Brain microvascular endothelial cell (primary cell): ENCODE data around the gene TMEM168.
"Not testable (repeated sequence)": the region's sequence is repeated elsewhere in the genome, so short reads cannot be mapped to it uniquely, and the experiment has no call there.

Experiments used
- DNase-seq: peaks from one replicate; pipeline ENCODE4 v3.0.0-alpha.2; 2020
- H3K27ac ChIP-seq: fragments of 250-450 bp; sonication (Bioruptor Pico); 2 replicates; pipeline ENCODE4 v1.5.1; 2020; ENCODE audit warnings: mild to moderate bottlenecking, moderate library complexity
- H3K27me3 ChIP-seq: fragments of 250-450 bp; sonication (Bioruptor Pico); replicated peaks from 2 replicates; pipeline ENCODE4 v1.5.1; 2020; ENCODE audit warnings: mild to moderate bottlenecking
- H3K36me3 ChIP-seq: fragments of 250-450 bp; sonication (Bioruptor Pico); replicated peaks from 2 replicates; pipeline ENCODE4 v1.5.1; 2020; ENCODE audit warnings: mild to moderate bottlenecking
- H3K4me3 ChIP-seq: 2 replicates; pipeline ENCODE4 v1.5.1; 2011; ENCODE audit warnings: low read depth, mild to moderate bottlenecking, control low read depth, low read length, moderate library complexity
- CTCF ChIP-seq: IDR thresholded peaks from 2 replicates; pipeline ENCODE4 v1.5.1; 2011; ENCODE audit warnings: low read depth, mild to moderate bottlenecking, moderate library complexity, low read length, control low read depth, inconsistent platforms; ENCODE audit errors: missing control alignments
- in situ Hi-C: cut with HindIII; loops from 2 replicates; pipeline ENCODE4 v1.10.0; 2017; ENCODE audit warnings: low sequenced_read_pairs, low pct_ligation_motif_present

TMEM168 gene

GRCh38 chr7:112745635-112746034, 44.6 kb downstream of the TMEM168 start:
- Histone ChIP-seq H3K27ac (no peak overlapping the region), H3K36me3 (no peaks in the 10 kb centered on the region), H3K27me3 (no peaks in the 10 kb centered on the region), H3K4me3 (no peak overlapping the region)
- in situ Hi-C loops: no loop called here
- no peak for DNase-seq
- no peak for TF ChIP-seq CTCF

GRCh38 chr7:112744818-112745217, 45.4 kb downstream of the TMEM168 start:
- in situ Hi-C loops: no loop called here
- Histone ChIP-seq H3K27me3 (no peaks in the 10 kb centered on the region), H3K4me3 (no peak overlapping the region), H3K27ac (no peak overlapping the region), H3K36me3 (no peaks in the 10 kb centered on the region)
- no peak for DNase-seq
- TF ChIP-seq CTCF: no peak

GRCh38 chr7:112743811-112744210, 46.4 kb downstream of the TMEM168 start:
- Histone ChIP-seq H3K27me3 (no peaks in the 10 kb centered on the region), H3K4me3 (no peak overlapping the region), H3K27ac (no peak overlapping the region), H3K36me3 (no peaks in the 10 kb centered on the region)
- in situ Hi-C loops: no loop called here
- no peak for TF ChIP-seq CTCF
- DNase-seq: no peak

- no peak overlapping the region for H3K4me3 ChIP-seq
- TF ChIP-seq CTCF: no peak
- no peak overlapping the region for H3K27ac ChIP-seq
- in situ Hi-C loops: no loop called here
- no peaks in the 10 kb centered on the region for H3K27me3 ChIP-seq
- DNase-seq: no peak
- H3K36me3 ChIP-seq: no peaks in the 10 kb centered on the region
These were observed 49.5 kb downstream of the TMEM168 start for GRCh38 chr7:112740667-112741066.

GRCh38 chr7:112739436-112740180, 50.6 kb downstream of the TMEM168 start:
- Histone ChIP-seq H3K4me3 (no peak overlapping the region), H3K36me3 (no peaks in the 10 kb centered on the region), H3K27me3 (no peaks in the 10 kb centered on the region), H3K27ac (no peak overlapping the region)
- DNase-seq: no peak
- no peak for TF ChIP-seq CTCF
- in situ Hi-C loops: no loop called here

- in situ Hi-C loops: no loop called here
- Histone ChIP-seq H3K4me3 (no peak overlapping the region), H3K27me3 (no peaks in the 10 kb centered on the region), H3K27ac (no peak overlapping the region), H3K36me3 (no peaks in the 10 kb centered on the region)
- DNase-seq: no peak
- no peak for TF ChIP-seq CTCF
These were observed 54.9 kb downstream of the TMEM168 start for GRCh38 chr7:112735261-112735660.

- not testable (repeated sequence) for DNase-seq
These were observed 58.9 kb downstream of the TMEM168 start for GRCh38 chr7:112731324-112731723.

More at GRCh38 chr7:112731324-112731723, 58.9 kb downstream of the TMEM168 start:
- H3K36me3 ChIP-seq, in situ Hi-C loops, H3K27ac ChIP-seq, H3K4me3 ChIP-seq, H3K27me3 ChIP-seq: not testable (repeated sequence)
